ENCODE data around the gene ADAMTSL4. TPM values are rescaled to one million over a fixed set of nuclear protein-coding genes. Genes with fewer than 3 reads are reported as not detected.
"Not testable (repeated sequence)": the region's sequence is repeated elsewhere in the genome, so short reads cannot be mapped to it uniquely, and the experiment has no call there.

Gene ADAMTSL4
- total RNA-seq, 1 experiment from 2014 or later: not detected

DNA sequence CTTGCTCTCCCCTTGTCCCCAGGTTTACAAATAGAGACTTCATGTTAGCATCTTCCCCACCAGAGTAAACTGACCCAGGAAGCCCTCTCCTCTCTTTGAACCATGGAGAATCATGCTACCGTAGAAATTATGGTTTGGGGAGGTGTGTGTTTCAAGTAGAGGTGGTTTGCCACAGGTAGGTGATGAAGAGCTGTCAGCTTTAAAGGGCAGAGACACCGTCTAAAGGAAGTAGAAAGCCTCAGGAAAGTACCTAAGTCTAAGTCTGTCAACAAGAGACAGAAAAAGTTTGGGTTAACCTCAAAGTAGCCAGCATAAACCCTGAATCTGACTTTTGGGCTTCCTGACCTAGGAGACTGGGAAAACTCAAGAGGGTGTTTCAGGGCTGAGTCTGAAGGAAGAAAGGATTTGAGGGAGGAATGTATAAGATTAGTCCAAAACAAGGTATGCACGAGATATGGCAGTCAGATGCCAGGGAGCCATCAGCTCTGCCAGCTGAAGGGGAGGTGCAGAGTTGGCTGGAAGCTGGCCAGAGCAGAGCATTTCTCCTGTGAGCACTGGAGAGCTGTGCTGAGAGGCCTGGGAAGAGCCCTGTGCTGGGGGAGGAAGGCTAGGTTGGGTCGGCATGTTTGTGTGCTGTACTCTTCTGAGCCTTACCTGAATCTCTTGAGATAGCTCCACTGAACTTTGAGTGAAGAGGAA lies 14.3 kb downstream of the ADAMTSL4 start:
- POLR2A ChIA-PET (ENCODE audit: low non-redundant PET): interaction anchor here (0.5 to 1.0 kb wide), 2 partner anchors 9 to 309 kb away, joined by 5 to 8 read pairs; no protein-coding TSS in a partner anchor
- no peaks in the 10 kb centered on the region for H3K9me3 ChIP-seq (ENCODE audit: low read depth, low read length, poor library complexity, severe bottlenecking)
- peak overlapping the region; percentile 84 for H3K27ac ChIP-seq (ENCODE audit: low read depth, low read length, poor library complexity, severe bottlenecking)
- H3K27me3 ChIP-seq (replicated peaks; ENCODE audit: insufficient read depth, low read depth, low read length, poor library complexity): no peaks in the 10 kb centered on the region
- peaks cover 41% of the 10 kb centered on the region for H3K4me1 ChIP-seq (ENCODE audit: insufficient read depth, low read length, poor library complexity, severe bottlenecking)
- no peak overlapping the region for H3K4me3 ChIP-seq (ENCODE audit: low read depth, low read length, poor library complexity, severe bottlenecking)
- no peak for TF ChIP-seq EZH2 (IDR thresholded peaks at IDR 0.05; ENCODE audit: borderline replicate concordance, low read depth, low read length, poor library complexity, severe bottlenecking)
- TF ChIP-seq, protein P1, sequence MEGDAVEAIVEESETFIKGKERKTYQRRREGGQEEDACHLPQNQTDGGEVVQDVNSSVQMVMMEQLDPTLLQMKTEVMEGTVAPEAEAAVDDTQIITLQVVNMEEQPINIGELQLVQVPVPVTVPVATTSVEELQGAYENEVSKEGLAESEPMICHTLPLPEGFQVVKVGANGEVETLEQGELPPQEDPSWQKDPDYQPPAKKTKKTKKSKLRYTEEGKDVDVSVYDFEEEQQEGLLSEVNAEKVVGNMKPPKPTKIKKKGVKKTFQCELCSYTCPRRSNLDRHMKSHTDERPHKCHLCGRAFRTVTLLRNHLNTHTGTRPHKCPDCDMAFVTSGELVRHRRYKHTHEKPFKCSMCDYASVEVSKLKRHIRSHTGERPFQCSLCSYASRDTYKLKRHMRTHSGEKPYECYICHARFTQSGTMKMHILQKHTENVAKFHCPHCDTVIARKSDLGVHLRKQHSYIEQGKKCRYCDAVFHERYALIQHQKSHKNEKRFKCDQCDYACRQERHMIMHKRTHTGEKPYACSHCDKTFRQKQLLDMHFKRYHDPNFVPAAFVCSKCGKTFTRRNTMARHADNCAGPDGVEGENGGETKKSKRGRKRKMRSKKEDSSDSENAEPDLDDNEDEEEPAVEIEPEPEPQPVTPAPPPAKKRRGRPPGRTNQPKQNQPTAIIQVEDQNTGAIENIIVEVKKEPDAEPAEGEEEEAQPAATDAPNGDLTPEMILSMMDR (conservative IDR thresholded peaks at IDR 0.05; ENCODE audit: low read depth, low read length): no peak
- CTCF ChIA-PET: no interaction called here
- no peaks in the 10 kb centered on the region for H3K36me3 ChIP-seq (ENCODE audit: insufficient read depth, low read length, poor library complexity, severe bottlenecking)
- BruUV-seq (replicated peaks): no TSS peak
- intact Hi-C loops (cut with micrococcal nuclease; ENCODE audit: unreplicated experiment): loop anchor here (5.0 to 10.0 kb wide), 3 partner anchors 59 to 411 kb away; partner anchors contain the start of genes CERS2 and CTSK
- DNase-seq (ENCODE audit: low spot score): no peak

DNA sequence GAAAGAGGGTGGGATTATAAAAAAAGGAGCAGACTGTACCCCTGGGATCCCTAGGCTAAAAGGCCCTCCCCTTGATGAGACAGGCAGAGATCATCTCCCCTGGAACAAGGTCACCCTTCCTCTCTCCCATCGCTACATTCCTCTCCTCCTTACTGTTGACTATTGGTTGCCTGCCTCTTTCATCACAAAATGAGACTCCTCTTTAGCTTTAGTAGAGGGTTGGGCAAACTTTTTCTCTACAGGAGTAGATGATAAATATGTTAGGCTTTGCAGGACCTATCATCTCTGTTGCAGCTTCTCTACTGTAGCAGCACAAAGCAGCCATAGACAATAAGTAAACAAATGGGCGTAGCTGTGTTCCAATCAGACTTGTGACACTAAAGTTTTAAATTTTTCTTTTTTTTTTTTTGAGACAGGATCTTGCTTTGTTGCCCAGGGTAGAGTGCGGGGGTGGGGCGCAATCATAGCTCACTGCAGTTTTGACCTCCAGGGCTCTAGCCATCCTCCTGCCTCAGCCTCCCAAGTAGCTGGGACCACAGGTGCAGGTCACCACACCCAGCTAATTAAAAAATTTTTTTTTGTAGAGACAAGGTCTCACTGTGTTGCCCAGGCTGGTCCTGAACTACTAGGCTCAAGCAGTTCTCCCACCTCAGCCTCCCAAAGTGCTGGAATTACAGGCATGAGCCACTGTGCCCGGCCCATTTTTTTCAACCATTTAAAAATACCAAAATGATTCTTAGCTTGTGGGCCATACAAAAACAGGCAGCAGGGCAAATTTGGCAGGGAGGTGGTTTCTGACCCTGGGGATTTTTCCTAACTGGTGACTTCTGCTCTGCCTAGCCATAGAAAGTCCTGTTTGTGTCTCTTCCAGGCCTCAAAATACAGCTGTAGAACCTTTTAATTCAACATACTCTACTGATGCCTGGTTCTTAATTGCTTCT lies 15.1 kb downstream of the ADAMTSL4 start:
- no TSS peak for BruUV-seq (replicated peaks)
- DNase-seq (ENCODE audit: low spot score): no peak
- no peaks in the 10 kb centered on the region for H3K36me3 ChIP-seq (ENCODE audit: insufficient read depth, low read length, poor library complexity, severe bottlenecking)
- TF ChIP-seq, protein P1 (conservative IDR thresholded peaks at IDR 0.05; ENCODE audit: low read depth, low read length): no peak
- TF ChIP-seq EZH2 (IDR thresholded peaks at IDR 0.05; ENCODE audit: borderline replicate concordance, low read depth, low read length, poor library complexity, severe bottlenecking): no peak
- H3K4me1 ChIP-seq (ENCODE audit: insufficient read depth, low read length, poor library complexity, severe bottlenecking): peaks cover 46% of the 10 kb centered on the region
- no peaks in the 10 kb centered on the region for H3K27me3 ChIP-seq (replicated peaks; ENCODE audit: insufficient read depth, low read depth, low read length, poor library complexity)
- no peak overlapping the region for H3K4me3 ChIP-seq (ENCODE audit: low read depth, low read length, poor library complexity, severe bottlenecking)
- ChIA-PET CTCF (no interaction called here), POLR2A (ENCODE audit: low non-redundant PET) (interaction anchor here (0.6 to 1.0 kb wide), 2 partner anchors 8 to 377 kb away, joined by 3 to 8 read pairs; no protein-coding TSS in a partner anchor)
- no peaks in the 10 kb centered on the region for H3K9me3 ChIP-seq (ENCODE audit: low read depth, low read length, poor library complexity, severe bottlenecking)
- peak overlapping the region; percentile 84 for H3K27ac ChIP-seq (ENCODE audit: low read depth, low read length, poor library complexity, severe bottlenecking)
- intact Hi-C loops (cut with micrococcal nuclease; ENCODE audit: unreplicated experiment): loop anchor here (5.0 to 10.0 kb wide), 3 partner anchors 58 to 410 kb away; partner anchors contain the start of genes CERS2 and CTSK

DNA sequence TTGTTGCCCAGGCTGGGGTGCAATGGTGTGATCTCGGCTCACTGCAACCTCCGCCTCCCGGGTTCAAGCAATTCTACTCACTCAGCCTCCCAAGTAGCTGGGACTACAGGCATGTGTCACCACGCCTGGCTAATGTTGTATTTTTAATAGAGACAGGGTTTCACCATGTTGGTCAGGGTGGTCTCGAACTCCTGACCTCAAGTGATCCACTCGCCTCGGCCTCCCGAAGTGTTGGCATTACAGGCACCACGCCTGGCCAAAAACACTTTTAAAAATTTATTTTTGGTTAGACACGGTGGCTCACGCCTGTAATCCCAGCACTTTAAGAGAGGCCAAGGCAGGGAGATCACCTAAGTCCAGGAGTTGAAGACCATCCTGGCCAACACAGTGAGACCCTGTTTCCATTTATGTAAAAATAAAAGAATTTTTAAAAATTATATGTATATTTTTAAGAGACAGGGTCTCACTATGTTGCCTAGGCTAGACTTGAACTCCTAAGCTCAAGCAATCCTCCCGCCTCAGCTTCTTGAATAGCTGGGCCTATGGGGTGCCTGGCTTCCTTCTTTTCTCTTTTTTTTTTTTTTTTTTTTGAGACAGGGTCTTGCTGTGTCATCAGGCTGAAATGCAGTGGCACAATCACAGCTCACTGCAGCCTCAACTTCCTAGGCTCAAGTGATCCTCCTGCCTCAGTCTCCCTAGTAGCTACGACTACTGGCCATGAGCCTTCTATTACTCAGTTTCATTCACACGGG lies 16.2 kb downstream of the ADAMTSL4 start:
- POLR2A ChIA-PET (ENCODE audit: low non-redundant PET); H3K4me3 ChIP-seq (ENCODE audit: low read depth, low read length, poor library complexity, severe bottlenecking); H3K9me3 ChIP-seq (ENCODE audit: low read depth, low read length, poor library complexity, severe bottlenecking); H3K27ac ChIP-seq (ENCODE audit: low read depth, low read length, poor library complexity, severe bottlenecking); DNase-seq (ENCODE audit: low spot score); H3K27me3 ChIP-seq (replicated peaks; ENCODE audit: insufficient read depth, low read depth, low read length, poor library complexity); BruUV-seq (replicated peaks); CTCF ChIA-PET; H3K36me3 ChIP-seq (ENCODE audit: insufficient read depth, low read length, poor library complexity, severe bottlenecking): not testable (repeated sequence)
- intact Hi-C loops (cut with micrococcal nuclease; ENCODE audit: unreplicated experiment): loop anchor here (10.0 kb wide), 1 partner anchor 409 kb away; the partner anchor contains the start of gene CERS2
- H3K4me1 ChIP-seq (ENCODE audit: insufficient read depth, low read length, poor library complexity, severe bottlenecking): peaks cover 46% of the 10 kb centered on the region

All from A673 (cell line).